Endothelial cell of umbilical vein (primary cell): ENCODE measurements around the gene DLGAP1. TPM values are rescaled to one million over a fixed set of nuclear protein-coding genes. Genes with fewer than 3 reads are reported as not detected.

Source experiments
- BruUV-seq: library from RNA; stranded (reverse); fragments of 400-500 nt; replicated peaks from 2 replicates; lab custom pipeline; 2021; lab: Mats Ljungman, UMichigan
- CTCF ChIA-PET: fragments of 300-600, 350-600 bp; sonication (Branson Sonifier 250); formaldehyde crosslinking; loops from one replicate; lab custom pipeline; 2021; ENCODE audit warnings: antibody characterized with exemption, inconsistent platforms; lab: Charles Lee
- POLR2A ChIA-PET: fragments of 300-600, 350-600 bp; sonication (Branson Sonifier 250); formaldehyde crosslinking; loops from one replicate; lab custom pipeline; 2021; ENCODE audit warnings: antibody characterized with exemption, inconsistent platforms; lab: Charles Lee
- DNase-seq: peaks from one replicate; pipeline ENCODE4 v3.0.0-alpha.2; 2011; ENCODE audit warnings: low read depth, low spot score
- FAIRE-seq: peaks from 2 replicates; lab custom pipeline; 2011; peaks lifted over from hg19 to GRCh38; lab: Jason Lieb, UNC
- H2AFZ ChIP-seq: 2 replicates; pipeline ENCODE4 v1.6.0; 2012; ENCODE audit warnings: low read depth, low read length, control low read depth, inconsistent platforms
- H3K27ac ChIP-seq: 2 replicates; pipeline ENCODE4 v1.5.1; 2011; ENCODE audit warnings: low read depth, mild to moderate bottlenecking, control low read depth, low read length, moderate library complexity; ENCODE audit not compliant: insufficient read depth
- H3K27me3 ChIP-seq, 2 experiments: 2 replicates each; pipeline versions ENCODE4 v1.6.0 to v1.6.1; 2011; ENCODE audit warnings: low read length in 2 of 2, mixed read lengths in 1 of 2; ENCODE audit not compliant: control insufficient read depth in 2 of 2, insufficient read depth in 2 of 2
- H3K36me3 ChIP-seq, 2 experiments: 2 replicates in 1 of 2; 3 replicates in 1 of 2; pipeline ENCODE4 v1.5.1; 2011; ENCODE audit warnings: low read length in 2 of 2, mild to moderate bottlenecking in 1 of 2, moderate library complexity in 1 of 2; ENCODE audit not compliant: control insufficient read depth in 2 of 2, insufficient read depth in 2 of 2; ENCODE audit errors: extremely low read depth in 1 of 2
- H3K4me1 ChIP-seq: 3 replicates; pipeline ENCODE4 v1.5.1; 2011; ENCODE audit warnings: mild to moderate bottlenecking, low read length; ENCODE audit not compliant: control insufficient read depth, insufficient read depth; ENCODE audit errors: extremely low read depth
- H3K4me2 ChIP-seq: 2 replicates; pipeline ENCODE4 v1.6.1; 2011; ENCODE audit warnings: low read length, control low read depth, mixed read lengths; ENCODE audit not compliant: insufficient read depth
- H3K4me3 ChIP-seq, 3 experiments: fragments of 200-600 bp in 1 of 3; sonication (generic), shearing (Covaris generic) in 1 of 3; replicated peaks in 1 of 3; 2 replicates each; pipeline ENCODE4 v1.5.1; 2011 to 2016; ENCODE audit warnings: control low read depth in 3 of 3, low read length in 3 of 3, mild to moderate bottlenecking in 2 of 3, inconsistent platforms in 1 of 3, low read depth in 1 of 3, moderate library complexity in 1 of 3; ENCODE audit not compliant: insufficient read depth in 1 of 3
- H3K79me2 ChIP-seq: 2 replicates; pipeline ENCODE4 v1.6.0; 2012; ENCODE audit warnings: low read length, inconsistent platforms; ENCODE audit not compliant: control insufficient read depth, insufficient read depth
- H3K9ac ChIP-seq: replicated peaks from 2 replicates; pipeline ENCODE3; 2011; ENCODE audit warnings: low read length, control low read depth; ENCODE audit not compliant: insufficient read depth; ENCODE audit errors: extremely low read depth
- H3K9me1 ChIP-seq: replicated peaks from 3 replicates; pipeline ENCODE4 v1.6.0; 2011; ENCODE audit warnings: mild to moderate bottlenecking, low read length; ENCODE audit not compliant: control insufficient read depth, insufficient read depth; ENCODE audit errors: extremely low read depth
- H3K9me3 ChIP-seq: replicated peaks from 2 replicates; pipeline ENCODE4 v1.5.1; 2012; ENCODE audit warnings: low read length, inconsistent platforms; ENCODE audit not compliant: control insufficient read depth, insufficient read depth
- H4K20me1 ChIP-seq: replicated peaks from 2 replicates; pipeline ENCODE3; 2011; ENCODE audit warnings: mild to moderate bottlenecking, low read length; ENCODE audit not compliant: control insufficient read depth, insufficient read depth; ENCODE audit errors: extremely low read depth
- CTCF ChIP-seq, 2 donors: IDR thresholded peaks; 1 replicate in 1 of 2; 2 replicates in 1 of 2; pipeline ENCODE4 v1.5.1; 2011; ENCODE audit warnings: low read length in 2 of 2, mild to moderate bottlenecking in 2 of 2, moderate library complexity in 2 of 2, control low read depth in 1 of 2, inconsistent platforms in 1 of 2, low read depth in 1 of 2; ENCODE audit not compliant: insufficient read depth in 1 of 2; ENCODE audit errors: extremely low read depth in 1 of 2
- EZH2 ChIP-seq: IDR thresholded peaks from 2 replicates; pipeline ENCODE4 v1.6.1; 2012; ENCODE audit warnings: borderline replicate concordance, low read depth, mild to moderate bottlenecking, moderate library complexity, low read length, inconsistent platforms; ENCODE audit not compliant: severe bottlenecking
- FOS ChIP-seq: IDR thresholded peaks from 2 replicates; pipeline ENCODE4 v1.6.1; 2011; ENCODE audit warnings: mild to moderate bottlenecking, low read length, moderate library complexity, borderline replicate concordance; ENCODE audit not compliant: insufficient read depth
- GATA2 ChIP-seq: IDR thresholded peaks from 2 replicates; pipeline ENCODE4 v1.7.0; 2011; ENCODE audit warnings: low read depth, mild to moderate bottlenecking, moderate library complexity, mixed read lengths, low read length; ENCODE audit not compliant: insufficient read length, insufficient read depth
- JUN ChIP-seq: IDR thresholded peaks from 2 replicates; pipeline ENCODE4 v1.6.1; 2011; ENCODE audit warnings: borderline replicate concordance, low read depth; ENCODE audit not compliant: insufficient read length, insufficient read depth
- MAX ChIP-seq: IDR thresholded peaks from 2 replicates; pipeline ENCODE4 v1.6.1; 2011; ENCODE audit not compliant: insufficient read depth, insufficient read length
- MYC ChIP-seq: IDR thresholded peaks from one replicate; pipeline ENCODE4 v1.6.1; 2011; ENCODE audit warnings: mild to moderate bottlenecking, low read depth, low read length
- POLR2A ChIP-seq: IDR thresholded peaks from 2 replicates; pipeline ENCODE4 v1.6.1; 2012; ENCODE audit warnings: low read depth, mild to moderate bottlenecking, control low read depth, low read length
- POLR2AphosphoS5 ChIP-seq: IDR thresholded peaks from 2 replicates; pipeline ENCODE4 v1.6.1; 2012; ENCODE audit warnings: low read depth, mild to moderate bottlenecking, control low read depth, low read length, moderate library complexity; ENCODE audit not compliant: insufficient read depth
- dilution Hi-C: fragments of 300-500 bp; cut with MboI; formaldehyde crosslinking; loops from one replicate; pipeline ENCODE4 v1.15.0; 2019; ENCODE audit warnings: low sequenced_read_pairs; ENCODE audit not compliant: extremely low pct_ligation_motif_present
- intact Hi-C: fragments of 100-400 bp; cut with micrococcal nuclease; formaldehyde crosslinking; loops from one replicate; pipeline ENCODE4 v1.10.0; 2022
- polyA plus RNA-seq, 4 experiments: library from polyadenylated mRNA; depleted of rRNA in 3 of 4; stranded (reverse) in 3 of 4; unstranded in 1 of 4; fragments of >200 nt; gene quantifications; 2 replicates each; pipeline versions ENCODE4 v1.2.1 to v1.2.3, GENCODE V29; 2011 to 2012; ENCODE audit warnings: missing spikeins in 1 of 4
- total RNA-seq: library from RNA; stranded (reverse); gene quantifications from 2 replicates; pipeline ENCODE4 v1.2.3, GENCODE V29; 2021

The DLGAP1 gene
- total and polyA plus RNA-seq, 2 donors (not counting 3 experiments of a cell fraction or from before 2014, with no cell fraction given), result 0.04 TPM; not detected in 1

- H3K9me1 ChIP-seq, result no peaks in the 10 kb centered on the region
- no peak overlapping the region for H3K9ac ChIP-seq
- H3K9me3 ChIP-seq, result no peaks in the 10 kb centered on the region
- peak overlapping the region; percentile 34 for H3K4me2 ChIP-seq
- peak; percentile 32 for DNase-seq
- dilution Hi-C loops, result no loop called here
- ChIA-PET POLR2A (no interaction called here), CTCF (interaction anchor here (0.7 to 2.6 kb wide), 9 partner anchors 9 to 315 kb away, joined by 3 to 7 read pairs (median 4); no protein-coding TSS in a partner anchor)
- H3K36me3 ChIP-seq, result no peaks in the 10 kb centered on the region
- H3K27me3 ChIP-seq, result no peaks in the 10 kb centered on the region
- TF ChIP-seq CTCF (IDR thresholded peaks at IDR 0.05; ENCODE audit: extremely low read depth in 1 of 2, insufficient read depth in 1 of 2, low read depth in 1 of 2, low read length in 2 of 2), result no peak
- TF ChIP-seq GATA2, result no peak
- no peak for TF ChIP-seq JUN
- TF ChIP-seq POLR2A, result no peak
- TF ChIP-seq POLR2AphosphoS5, result no peak
- TF ChIP-seq EZH2, result no peak
- TF ChIP-seq MYC, result no peak
- TF ChIP-seq FOS, result no peak
- TF ChIP-seq MAX, result no peak
- intact Hi-C loops, result no loop called here
- H4K20me1 ChIP-seq, result no peaks in the 10 kb centered on the region
- peaks cover 7% of the 10 kb centered on the region for H3K4me1 ChIP-seq
- H3K27ac ChIP-seq, result no peak overlapping the region
- H3K79me2 ChIP-seq, result no peaks in the 10 kb centered on the region
- peak; percentile 40 for FAIRE-seq
- H3K4me3 ChIP-seq, result no peak overlapping the region
- no TSS peak for BruUV-seq
- H2AFZ ChIP-seq, result no peak overlapping the region
Observed at GRCh38 chr18:3683483-3683882, 771.6 kb downstream of the DLGAP1 start.
